T-helper 2 cell treated with Interferon-gamma antibody and Interleukin-4, amounts not matched to agents 5 μg/mL and 100 μg/mL, for 36 hours (primary cell): ENCODE data around the gene GSG1.

Experiments
- DNase-seq: peaks from one replicate; pipeline ENCODE4 v3.0.0; 2021; ENCODE audit warnings: low spot score
- H3K27ac Mint-ChIP-seq: one replicate; pipeline ENCODE4 v1.8.0; 2021; ENCODE audit warnings: mild to moderate bottlenecking, mixed read lengths
- H3K27me3 Mint-ChIP-seq: one replicate; pipeline ENCODE4 v1.8.0; 2021; ENCODE audit warnings: low read depth, mixed read lengths
- H3K36me3 Mint-ChIP-seq: one replicate; pipeline ENCODE4 v1.8.0; 2021; ENCODE audit warnings: low read depth, mixed read lengths
- H3K4me1 Mint-ChIP-seq: one replicate; pipeline ENCODE4 v1.8.0; 2021; ENCODE audit warnings: low read depth, mixed read lengths
- H3K4me3 Mint-ChIP-seq: one replicate; pipeline ENCODE4 v1.8.0; 2022; ENCODE audit warnings: mild to moderate bottlenecking, moderate library complexity, mixed read lengths
- H3K9me3 Mint-ChIP-seq: one replicate; pipeline ENCODE4 v1.8.0; 2021; ENCODE audit warnings: mixed read lengths

Gene GSG1

GRCh38 chr12:13103391-13104033 is at the start of gene GSG1:
GSG1 (minus strand) TSS chr12:13103667; CDS start chr12:13103512, 155 bp downstream.
- Mint-ChIP-seq H3K4me3 (no peak within 1 kb of the TSS), H3K4me1 (peaks cover 23% of the 10 kb centered on the region), H3K9me3 (no peaks in the 10 kb centered on the region), H3K36me3 (no peaks in the 10 kb centered on the region), H3K27ac (peak within 1 kb of the TSS; percentile 46), H3K27me3 (peaks cover 19% of the 10 kb centered on the region)
- DNase-seq = peak; percentile 33

DNA sequence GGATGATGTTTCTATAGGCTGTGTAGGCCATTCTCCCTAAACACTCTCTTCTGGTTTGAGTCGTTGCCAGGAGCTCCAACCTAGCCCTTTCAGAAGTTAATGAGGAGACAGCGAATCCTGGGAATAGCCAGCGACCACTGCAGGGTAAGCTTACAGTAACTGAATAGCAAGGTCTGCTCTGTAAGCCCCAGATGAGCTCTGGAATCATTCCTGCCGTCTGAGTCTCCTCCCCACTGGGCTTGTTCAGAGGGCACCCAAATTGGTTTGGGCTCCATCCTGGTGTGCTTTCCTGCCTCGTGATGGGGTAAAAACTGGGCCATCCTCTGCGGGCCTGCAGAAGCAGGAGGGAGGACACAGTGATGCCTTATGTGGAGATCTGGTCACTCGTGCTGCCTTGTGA is 49.7 kb upstream of the GSG1 start:
- no peaks in the 10 kb centered on the region for H3K36me3 Mint-ChIP-seq
- no peak overlapping the region for H3K4me3 Mint-ChIP-seq
- H3K4me1 Mint-ChIP-seq = peaks cover 3% of the 10 kb centered on the region
- no peak for DNase-seq
- no peak overlapping the region for H3K27ac Mint-ChIP-seq
- peaks cover 31% of the 10 kb centered on the region for H3K27me3 Mint-ChIP-seq
- no peaks in the 10 kb centered on the region for H3K9me3 Mint-ChIP-seq

DNA sequence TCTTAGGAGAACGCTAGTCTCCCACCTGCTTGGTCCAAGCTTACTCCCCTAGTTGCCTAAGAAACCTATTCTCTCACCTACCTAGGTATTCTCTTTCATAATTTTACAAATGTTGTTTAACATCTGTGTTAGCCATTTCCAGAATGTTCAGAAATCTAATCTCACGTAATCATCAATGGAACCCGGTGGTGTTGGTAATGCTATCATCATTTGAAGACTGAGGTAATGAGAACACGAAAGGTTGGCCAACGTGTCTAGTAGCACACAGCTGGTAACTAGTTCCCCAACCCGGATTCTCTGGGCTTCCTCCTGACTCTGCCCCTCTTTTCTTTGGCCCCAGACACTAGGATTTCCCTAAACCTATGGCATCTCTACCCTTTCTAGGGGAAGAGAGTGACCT is 49.3 kb upstream of the GSG1 start:
- H3K27me3 Mint-ChIP-seq = peaks cover 29% of the 10 kb centered on the region

DNA sequence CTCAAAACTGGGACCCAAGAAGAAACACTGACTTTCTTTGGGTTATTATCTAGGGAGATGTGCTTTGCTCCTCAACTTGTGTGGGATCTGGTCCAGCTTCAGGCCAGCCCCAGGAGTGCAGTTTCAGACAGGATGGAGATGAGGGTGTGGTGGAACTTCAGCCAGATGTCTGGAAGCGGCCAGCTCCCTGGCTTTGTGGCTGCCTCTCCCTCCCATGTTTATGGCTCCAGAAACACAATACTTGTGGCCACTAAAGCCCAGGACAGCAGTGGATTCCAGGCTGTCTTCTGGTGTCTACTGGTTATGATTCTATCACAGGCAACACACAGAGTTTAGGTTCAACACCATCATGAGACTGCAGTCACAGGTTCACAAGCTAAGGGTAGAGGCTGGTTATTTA is 48.8 kb upstream of the GSG1 start:
- Mint-ChIP-seq H3K27ac (no peak overlapping the region), H3K4me1 (peaks cover 3% of the 10 kb centered on the region), H3K36me3 (no peaks in the 10 kb centered on the region), H3K27me3 (peaks cover 26% of the 10 kb centered on the region), H3K9me3 (no peaks in the 10 kb centered on the region), H3K4me3 (no peak overlapping the region)
- DNase-seq = no peak

More for the DNA sequence above, 49.3 kb upstream of the GSG1 start:
- Mint-ChIP-seq H3K9me3 (no peaks in the 10 kb centered on the region), H3K36me3 (no peaks in the 10 kb centered on the region), H3K4me1 (peaks cover 3% of the 10 kb centered on the region), H3K4me3 (no peak overlapping the region), H3K27ac (no peak overlapping the region)
- no peak for DNase-seq

DNA sequence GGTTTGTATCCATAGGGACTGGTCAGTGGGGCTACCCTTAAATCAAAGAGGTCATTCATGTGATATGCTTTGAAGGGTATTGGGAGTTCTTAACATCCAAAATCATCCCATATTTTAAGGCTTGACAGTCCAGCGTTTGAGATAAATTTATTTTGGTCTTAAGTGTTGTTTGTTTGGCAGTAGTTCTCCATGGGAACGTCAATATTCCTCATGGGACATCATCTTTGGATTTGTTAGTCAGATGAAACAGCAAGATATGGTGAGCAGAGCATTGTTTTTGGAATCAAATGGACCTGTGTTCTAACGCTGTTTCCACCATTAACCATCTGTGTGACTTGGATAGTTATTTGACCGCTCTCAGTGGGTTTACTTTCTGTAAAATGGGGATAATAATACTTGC is 45.9 kb upstream of the GSG1 start:
- Mint-ChIP-seq H3K36me3 (no peaks in the 10 kb centered on the region), H3K4me3 (no peak overlapping the region), H3K27me3 (peaks cover 19% of the 10 kb centered on the region), H3K9me3 (no peaks in the 10 kb centered on the region), H3K4me1 (peaks cover 4% of the 10 kb centered on the region), H3K27ac (no peak overlapping the region)
- DNase-seq = no peak

DNA sequence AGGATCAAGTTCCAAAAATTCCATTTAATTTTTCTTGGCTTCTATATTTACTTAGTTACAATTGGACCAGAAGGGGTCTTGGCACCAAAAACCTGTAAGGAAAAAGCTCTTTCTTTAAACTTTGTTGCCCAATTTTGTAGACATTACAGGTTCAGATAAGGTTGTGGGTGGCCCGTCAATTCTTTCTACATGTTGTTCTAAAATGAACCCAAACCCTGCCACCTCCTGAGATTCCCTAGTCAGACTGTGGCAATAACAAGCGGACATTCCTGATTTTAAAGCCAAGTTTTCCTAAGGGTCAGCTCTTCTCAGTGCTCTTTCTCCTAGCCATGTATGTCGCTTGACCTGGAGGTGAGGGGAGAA is 45.0 kb upstream of the GSG1 start:
- Mint-ChIP-seq H3K4me1 (peaks cover 13% of the 10 kb centered on the region), H3K9me3 (no peaks in the 10 kb centered on the region), H3K36me3 (no peaks in the 10 kb centered on the region), H3K27ac (no peak overlapping the region), H3K27me3 (peaks cover 19% of the 10 kb centered on the region), H3K4me3 (no peak overlapping the region)
- DNase-seq = no peak

DNA sequence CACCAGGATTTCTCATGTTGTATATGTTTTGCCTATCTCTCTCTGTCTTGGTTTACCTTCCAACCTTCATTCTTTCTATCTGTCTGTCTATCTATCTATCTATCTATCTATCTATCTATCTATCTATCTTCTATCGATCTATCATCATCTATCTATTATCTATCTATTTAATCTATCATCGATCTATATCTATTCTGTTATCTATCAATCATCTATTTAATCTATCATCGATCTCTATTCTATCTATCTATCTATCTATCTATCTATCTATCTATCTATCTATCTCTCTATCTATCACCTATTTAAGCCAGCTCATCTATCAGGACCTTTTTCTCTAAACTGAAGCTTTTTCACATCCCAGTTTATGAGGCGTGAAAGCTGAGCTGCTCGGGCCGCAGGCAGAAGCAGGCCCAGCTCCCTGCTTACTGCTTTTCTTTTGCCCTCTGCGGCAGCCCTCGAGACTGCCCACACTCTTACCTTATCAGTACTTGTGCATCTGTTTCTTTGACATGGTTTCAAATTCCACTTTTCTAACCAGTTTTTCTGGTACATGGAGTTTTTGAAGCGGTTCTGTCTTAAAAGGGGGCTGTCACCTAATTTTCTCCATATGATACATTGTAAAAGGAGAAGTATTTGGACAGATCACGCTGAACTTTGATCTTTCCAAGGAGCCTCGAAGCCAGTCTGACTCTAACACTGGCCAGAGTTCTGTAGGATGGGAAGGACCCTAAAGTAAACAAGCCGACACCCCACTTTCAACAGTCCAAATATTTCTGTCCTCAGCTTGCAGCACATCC is 44.4 kb upstream of the GSG1 start:
- Mint-ChIP-seq H3K27ac (no peak overlapping the region), H3K27me3 (peaks cover 17% of the 10 kb centered on the region), H3K36me3 (no peaks in the 10 kb centered on the region), H3K4me1 (peaks cover 14% of the 10 kb centered on the region), H3K9me3 (no peaks in the 10 kb centered on the region), H3K4me3 (no peak overlapping the region)
- no peak for DNase-seq

DNA sequence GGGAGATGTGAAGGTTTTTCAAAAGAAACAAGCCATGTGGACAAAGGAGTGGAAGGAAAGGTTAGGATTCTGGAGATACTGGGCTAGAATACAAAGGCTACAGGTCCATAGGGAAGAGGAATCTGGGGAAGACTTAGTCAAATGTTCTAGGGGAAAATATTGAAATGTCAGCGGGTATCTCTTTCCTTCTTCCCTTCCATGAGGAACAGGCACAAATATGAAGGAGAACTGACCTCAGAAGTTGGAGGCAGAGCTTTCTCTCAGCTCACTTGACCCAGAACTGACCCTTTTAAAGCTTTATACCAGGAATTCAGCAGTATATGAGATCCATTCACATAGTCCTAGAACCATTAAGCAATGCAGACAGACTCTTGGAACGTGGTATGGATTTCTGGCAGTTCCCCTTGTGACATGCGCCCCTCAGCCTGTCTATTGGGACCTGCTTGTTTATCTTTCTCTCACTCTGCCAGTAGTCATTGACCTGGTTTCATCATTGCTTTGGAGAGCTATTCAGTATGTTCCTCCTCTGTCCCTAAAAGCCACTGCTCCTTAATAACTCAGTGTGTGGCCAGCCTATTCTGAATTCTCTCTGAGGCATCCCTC is 43.0 kb upstream of the GSG1 start:
- no peak for DNase-seq
- Mint-ChIP-seq H3K27me3 (peaks cover 12% of the 10 kb centered on the region), H3K27ac (no peak overlapping the region), H3K36me3 (no peaks in the 10 kb centered on the region), H3K9me3 (no peaks in the 10 kb centered on the region), H3K4me1 (peaks cover 15% of the 10 kb centered on the region), H3K4me3 (no peak overlapping the region)

DNA sequence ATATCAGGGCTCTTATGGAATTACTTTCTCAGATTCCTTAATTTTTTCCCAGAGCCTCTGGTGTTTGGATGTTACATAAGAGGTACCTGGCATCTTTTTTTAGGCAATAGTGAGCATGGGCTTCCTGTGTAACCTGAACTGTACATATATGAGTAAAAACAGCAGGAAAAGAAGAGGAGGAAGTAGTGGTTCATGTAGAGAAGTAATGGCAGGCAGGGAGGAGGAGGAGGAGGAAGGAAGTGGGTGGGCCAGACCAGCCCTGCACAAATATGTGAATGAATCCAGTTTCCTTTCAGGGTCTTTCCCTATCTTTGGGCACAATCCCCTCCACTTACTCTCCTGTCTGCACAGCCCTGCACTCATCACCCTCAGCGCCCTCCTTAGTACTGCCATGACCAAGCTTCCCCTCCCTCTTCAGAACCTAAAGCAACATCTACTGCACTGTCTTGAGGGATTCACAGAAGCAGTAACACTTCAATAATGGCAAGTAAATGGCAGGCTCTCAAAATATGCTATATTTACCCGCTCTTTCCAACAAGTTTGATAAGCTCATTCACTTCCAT is 40.9 kb upstream of the GSG1 start:
- no peaks in the 10 kb centered on the region for H3K9me3 Mint-ChIP-seq
- peaks cover 6% of the 10 kb centered on the region for H3K27me3 Mint-ChIP-seq
- H3K27ac Mint-ChIP-seq = no peak overlapping the region
- no peak for DNase-seq
- peaks cover 15% of the 10 kb centered on the region for H3K4me1 Mint-ChIP-seq
- H3K36me3 Mint-ChIP-seq = no peaks in the 10 kb centered on the region
- H3K4me3 Mint-ChIP-seq = no peak overlapping the region

DNA sequence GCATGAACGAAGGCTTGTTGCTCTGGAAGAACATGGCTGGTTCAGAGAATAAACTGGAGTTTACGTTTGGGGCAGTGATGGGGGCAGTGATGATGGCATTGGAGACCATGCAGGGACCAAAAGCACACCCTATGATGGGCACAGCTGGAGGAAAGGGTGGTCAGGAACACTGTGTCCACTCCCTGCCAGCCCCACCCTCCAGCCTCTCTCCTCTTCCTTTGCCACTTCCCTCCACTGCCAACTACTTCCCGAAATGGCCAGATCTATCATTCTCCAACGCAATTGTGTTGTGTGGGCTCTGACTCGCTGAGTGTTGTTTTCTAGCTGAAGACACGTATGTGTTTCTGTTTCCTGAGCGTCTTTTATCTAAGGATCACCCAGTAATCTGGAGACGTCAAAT is 39.3 kb upstream of the GSG1 start:
- H3K4me3 Mint-ChIP-seq = no peak overlapping the region
- peaks cover 6% of the 10 kb centered on the region for H3K27me3 Mint-ChIP-seq
- H3K36me3 Mint-ChIP-seq = no peaks in the 10 kb centered on the region
- DNase-seq = no peak
- H3K4me1 Mint-ChIP-seq = peaks cover 15% of the 10 kb centered on the region
- H3K9me3 Mint-ChIP-seq = no peaks in the 10 kb centered on the region
- no peak overlapping the region for H3K27ac Mint-ChIP-seq

DNA sequence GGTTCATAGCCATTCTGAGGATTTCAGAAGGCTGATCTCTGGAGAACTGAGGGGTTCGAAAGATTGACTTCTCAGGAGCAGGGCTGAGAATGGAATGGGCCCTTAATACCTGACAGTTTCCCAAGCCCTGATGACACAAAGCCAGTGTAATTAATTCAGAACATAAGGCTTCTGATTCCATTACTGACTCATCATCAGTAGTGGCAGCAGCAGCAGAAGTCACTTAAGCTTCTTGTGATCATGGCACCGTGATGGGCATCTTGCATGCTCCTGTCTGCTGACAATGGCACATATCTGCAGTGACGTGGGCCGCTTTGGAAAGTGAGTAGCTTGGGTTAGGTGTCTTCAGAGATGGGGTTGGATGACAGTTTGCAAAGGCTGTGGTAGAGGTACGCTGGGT is 38.2 kb upstream of the GSG1 start:
- H3K4me3 Mint-ChIP-seq = no peak overlapping the region
- no peaks in the 10 kb centered on the region for H3K36me3 Mint-ChIP-seq
- peaks cover 15% of the 10 kb centered on the region for H3K4me1 Mint-ChIP-seq
- peaks cover 6% of the 10 kb centered on the region for H3K27me3 Mint-ChIP-seq
- H3K27ac Mint-ChIP-seq = no peak overlapping the region
- no peak for DNase-seq
- H3K9me3 Mint-ChIP-seq = no peaks in the 10 kb centered on the region

- DNase-seq = no peak
- no peaks in the 10 kb centered on the region for H3K9me3 Mint-ChIP-seq
- H3K27ac Mint-ChIP-seq = no peak overlapping the region
- H3K27me3 Mint-ChIP-seq = peaks cover 13% of the 10 kb centered on the region
- no peaks in the 10 kb centered on the region for H3K36me3 Mint-ChIP-seq
- no peak overlapping the region for H3K4me3 Mint-ChIP-seq
- no peaks in the 10 kb centered on the region for H3K4me1 Mint-ChIP-seq
Observed at GRCh38 chr12:13135371-13136178, 32.1 kb upstream of the GSG1 start.

DNA sequence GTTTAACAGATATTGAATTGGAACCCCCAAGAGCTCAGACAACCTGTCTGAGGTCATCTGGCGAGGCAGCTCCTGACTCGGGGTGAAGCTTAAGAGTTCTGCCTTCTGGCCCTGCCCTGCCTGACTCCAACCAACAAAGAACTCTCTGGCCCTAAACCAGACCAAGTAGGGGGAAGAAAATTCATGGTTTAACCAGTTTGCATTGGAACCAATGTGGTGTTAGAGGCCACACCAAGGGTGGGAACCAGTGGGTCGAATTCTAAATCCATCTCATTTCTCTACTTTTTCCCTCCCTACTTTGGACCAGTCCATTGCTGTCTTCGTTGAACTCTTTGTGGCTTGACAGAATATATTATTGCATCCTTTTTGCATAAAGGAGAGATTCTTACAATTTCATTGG is 30.4 kb upstream of the GSG1 start:
- Mint-ChIP-seq H3K27ac (no peak overlapping the region), H3K27me3 (peaks cover 13% of the 10 kb centered on the region), H3K4me1 (no peaks in the 10 kb centered on the region), H3K36me3 (no peaks in the 10 kb centered on the region), H3K4me3 (no peak overlapping the region), H3K9me3 (no peaks in the 10 kb centered on the region)
- DNase-seq = no peak
